GM12892 (cell line): Measurements from ENCODE around the gene CELF6.

Experiments used
- POLR2A ChIP-seq: IDR thresholded peaks from 2 replicates; pipeline ENCODE4 v1.6.1; 2011; ENCODE audit warnings: low read depth, low read length, control low read depth
- TAF1 ChIP-seq: IDR thresholded peaks from 2 replicates; pipeline ENCODE4 v1.6.1; 2011; ENCODE audit warnings: low read depth, mild to moderate bottlenecking, control low read depth, low read length, borderline replicate concordance

DNA sequence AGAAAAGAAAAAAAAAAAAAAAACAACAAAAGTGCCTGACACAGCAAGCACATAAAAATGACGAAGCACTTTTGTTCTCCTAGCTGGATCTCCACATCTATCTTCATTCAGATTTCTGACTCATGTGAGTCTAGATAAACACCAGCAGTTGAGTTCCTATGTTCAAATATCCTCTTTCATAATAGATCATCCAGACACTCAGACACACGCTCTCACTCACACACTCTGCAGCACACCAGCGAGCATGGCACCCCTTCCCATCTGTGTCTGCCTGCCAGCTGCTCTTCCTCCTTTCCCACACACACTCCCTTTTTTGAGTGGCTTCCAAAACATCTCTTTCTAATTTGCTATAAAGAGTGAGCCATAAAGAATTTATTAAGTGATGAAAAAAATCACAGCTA is 19.8 kb upstream of the CELF6 start:
- TF ChIP-seq POLR2A (no peak), TAF1 (no peak)
